GM12872 (cell line): Measurements from ENCODE around the gene FSTL5.

Experiments used
- CTCF ChIP-seq: IDR thresholded peaks from 3 replicates; pipeline ENCODE4 v1.5.1; 2011; ENCODE audit warnings: low read depth, mild to moderate bottlenecking, low read length, moderate library complexity; ENCODE audit not compliant: insufficient read depth

Gene FSTL5

GRCh38 chr4:161696944-161697343, 466.9 kb downstream of the FSTL5 start:
- TF ChIP-seq CTCF = no peak

GRCh38 chr4:161680146-161680545, 483.7 kb downstream of the FSTL5 start:
- no peak for TF ChIP-seq CTCF

GRCh38 chr4:161664740-161665139, 499.1 kb downstream of the FSTL5 start:
- no peak for TF ChIP-seq CTCF

GRCh38 chr4:161663844-161664243, 500.0 kb downstream of the FSTL5 start:
- no peak for TF ChIP-seq CTCF

- no peak for TF ChIP-seq CTCF
Measured at GRCh38 chr4:161658676-161659075, 505.1 kb downstream of the FSTL5 start.

- no peak for TF ChIP-seq CTCF
Measured at GRCh38 chr4:161657616-161658015, 506.2 kb downstream of the FSTL5 start.

GRCh38 chr4:161656594-161656993, 507.2 kb downstream of the FSTL5 start:
- TF ChIP-seq CTCF = no peak

- no peak for TF ChIP-seq CTCF
Measured at GRCh38 chr4:161655148-161655547, 508.7 kb downstream of the FSTL5 start.
